Posterior cingulate gyrus (tissue), 11 donors: ENCODE data around the gene LHFPL6.
A peak's percentile ranks its signal among the peaks of the same experiment; 100 is the strongest.

Experiments
- DNase-seq, 10 donors: peaks; one replicate each; pipeline versions ENCODE4 v3.0.0 to v3.0.0-alpha.2; 2020 to 2021; ENCODE audit warnings: mixed read lengths in 3 of 10
- intact Hi-C: fragments of 100-400 bp; cut with DNase I; formaldehyde crosslinking; loops from one replicate; pipeline ENCODE4 v1.15.1; 2023

The LHFPL6 gene

GRCh38 chr13:39483326-39483725, 119.7 kb downstream of the LHFPL6 start:
- no peak for DNase-seq
- intact Hi-C loops, result no loop called here

GRCh38 chr13:39481491-39481890, 121.5 kb downstream of the LHFPL6 start:
- no peak for DNase-seq
- intact Hi-C loops, result no loop called here

GRCh38 chr13:39474600-39474999, 128.4 kb downstream of the LHFPL6 start:
- DNase-seq, result no peak

GRCh38 chr13:39469676-39470075, 133.3 kb downstream of the LHFPL6 start:
- intact Hi-C loops, result no loop called here
- DNase-seq, result no peak

More at GRCh38 chr13:39474600-39474999, 128.4 kb downstream of the LHFPL6 start:
- intact Hi-C loops, result no loop called here

GRCh38 chr13:39468306-39468705, 134.7 kb downstream of the LHFPL6 start:
- no peak for DNase-seq
- intact Hi-C loops, result no loop called here

- no peak for DNase-seq
- intact Hi-C loops, result no loop called here
Measured at GRCh38 chr13:39463611-39464010, 139.4 kb downstream of the LHFPL6 start.

- intact Hi-C loops, result no loop called here
- DNase-seq, result no peak
Measured at GRCh38 chr13:39462906-39463305, 140.1 kb downstream of the LHFPL6 start.

- intact Hi-C loops, result no loop called here
- DNase-seq, result no peak
Measured at GRCh38 chr13:39462428-39462827, 140.6 kb downstream of the LHFPL6 start.

- intact Hi-C loops, result no loop called here
- no peak for DNase-seq
Measured at GRCh38 chr13:39461685-39462266, 141.2 kb downstream of the LHFPL6 start.

- DNase-seq, result no peak
- intact Hi-C loops, result no loop called here
Measured at GRCh38 chr13:39457274-39457673, 145.7 kb downstream of the LHFPL6 start.

GRCh38 chr13:39455521-39456175, 147.3 kb downstream of the LHFPL6 start:
- intact Hi-C loops, result no loop called here
- DNase-seq, result no peak

- no peak for DNase-seq
- intact Hi-C loops, result no loop called here
Measured at GRCh38 chr13:39452834-39453233, 150.2 kb downstream of the LHFPL6 start.

- peak in 1 of 10 donors; percentile 17 for DNase-seq
- intact Hi-C loops, result no loop called here
Measured at GRCh38 chr13:39452417-39452816, 150.6 kb downstream of the LHFPL6 start.

- DNase-seq, result no peak
- intact Hi-C loops, result no loop called here
Measured at GRCh38 chr13:39451860-39452301, 151.1 kb downstream of the LHFPL6 start.

- intact Hi-C loops, result no loop called here
- no peak for DNase-seq
Measured at GRCh38 chr13:39451301-39451700, 151.7 kb downstream of the LHFPL6 start.

- intact Hi-C loops, result no loop called here
- no peak for DNase-seq
Measured at GRCh38 chr13:39450176-39450575, 152.8 kb downstream of the LHFPL6 start.

GRCh38 chr13:39448834-39449233, 154.2 kb downstream of the LHFPL6 start:
- no peak for DNase-seq
- intact Hi-C loops, result no loop called here

- intact Hi-C loops, result no loop called here
- DNase-seq, result no peak
Measured at GRCh38 chr13:39446865-39447264, 156.1 kb downstream of the LHFPL6 start.

- no peak for DNase-seq
- intact Hi-C loops, result no loop called here
Measured at GRCh38 chr13:39444866-39445265, 158.1 kb downstream of the LHFPL6 start.

- DNase-seq, result no peak
- intact Hi-C loops, result no loop called here
Measured at GRCh38 chr13:39433651-39434050, 169.3 kb downstream of the LHFPL6 start.

GRCh38 chr13:39432196-39432595, 170.8 kb downstream of the LHFPL6 start:
- intact Hi-C loops, result no loop called here

GRCh38 chr13:39422845-39423565, 180.0 kb downstream of the LHFPL6 start:
- DNase-seq, result no peak
- intact Hi-C loops, result no loop called here

More at GRCh38 chr13:39432196-39432595, 170.8 kb downstream of the LHFPL6 start:
- DNase-seq, result no peak
